Muscle of leg (tissue), 11 donors: ENCODE data around the gene MTG1. TPM values are rescaled to one million over a fixed set of nuclear protein-coding genes. Genes with fewer than 3 reads are reported as not detected.
"Not testable (repeated sequence)": the region's sequence is repeated elsewhere in the genome, so short reads cannot be mapped to it uniquely, and the experiment has no call there.

ENCODE experiments used
- DNase-seq: peaks from one replicate; pipeline ENCODE4 v3.0.0; 2013
- H3K27ac ChIP-seq: one replicate; pipeline ENCODE4 v1.5.1; 2013; ENCODE audit warnings: mild to moderate bottlenecking, low read length, control low read depth
- H3K27me3 ChIP-seq: one replicate; pipeline ENCODE4 v1.6.1; 2013; ENCODE audit warnings: low read length; ENCODE audit not compliant: control insufficient read depth, insufficient read depth
- H3K36me3 ChIP-seq: one replicate; pipeline ENCODE4 v1.6.1; 2013; ENCODE audit warnings: low read length; ENCODE audit not compliant: control insufficient read depth, insufficient read depth
- H3K4me1 ChIP-seq: one replicate; pipeline ENCODE4 v1.6.1; 2013; ENCODE audit warnings: low read length; ENCODE audit not compliant: control insufficient read depth, insufficient read depth
- H3K4me3 ChIP-seq: one replicate; pipeline ENCODE4 v1.5.1; 2013; ENCODE audit warnings: low read length, control low read depth
- H3K9me3 ChIP-seq: replicated peaks from 2 replicates; pipeline ENCODE4 v1.6.1; 2013; ENCODE audit warnings: low read depth, low read length; ENCODE audit not compliant: control insufficient read depth
- WGBS: methylation state at CpG from one replicate; pipeline ENCODE4 v1.1.5; 2013; ENCODE audit warnings: missing lambda C conversion rate; ENCODE audit not compliant: insufficient coverage; 5-methylcytosine and 5-hydroxymethylcytosine counted together
- polyA plus RNA-seq, 8 donors: library from polyadenylated mRNA; unstranded; fragments of 120-200 nt; gene quantifications; one replicate each; pipeline versions ENCODE4 v1.2.1 to v1.2.3, GENCODE V29; 2013; ENCODE audit warnings: inconsistent platforms in 1 of 8, low replicate concordance in 1 of 8; ENCODE audit not compliant: insufficient read length in 8 of 8, insufficient read depth in 1 of 8
- total RNA-seq: library from RNA; stranded (reverse); fragments of 120-200 nt; gene quantifications from one replicate; pipeline ENCODE4 v1.2.4, GENCODE V29; 2013

MTG1 gene
- total and polyA plus RNA-seq, 9 donors = 22.7 to 52.3 (median 40.4) TPM

- Histone ChIP-seq H3K27me3 (no peaks in the 10 kb centered on the region), H3K4me1 (no peaks in the 10 kb centered on the region), H3K27ac (no peak overlapping the region), H3K36me3 (no peaks in the 10 kb centered on the region), H3K4me3 (no peak overlapping the region), H3K9me3 (no peaks in the 10 kb centered on the region)
- WGBS = 86% methylated on average over 11 of the region's 18 CpGs
- no peak for DNase-seq
Measured at GRCh38 chr10:133440633-133441285, 46.8 kb downstream of the MTG1 start.

- WGBS = 78% methylated on average over 9 of the region's 21 CpGs
- H3K27ac ChIP-seq, DNase-seq, H3K36me3 ChIP-seq, H3K4me3 ChIP-seq, H3K4me1 ChIP-seq, H3K9me3 ChIP-seq, H3K27me3 ChIP-seq: not testable (repeated sequence)
Measured at GRCh38 chr10:133441356-133441755, 47.4 kb downstream of the MTG1 start.

- H3K4me1 ChIP-seq = no peaks in the 10 kb centered on the region
- DNase-seq = no peak
- H3K36me3 ChIP-seq = no peaks in the 10 kb centered on the region
- H3K4me3 ChIP-seq = no peak overlapping the region
- H3K27ac ChIP-seq = no peak overlapping the region
- H3K27me3 ChIP-seq = no peaks in the 10 kb centered on the region
- 87% methylated on average over 6 of the region's 12 CpGs for WGBS
- H3K9me3 ChIP-seq = peaks cover 4% of the 10 kb centered on the region
Measured at GRCh38 chr10:133441780-133442179, 47.8 kb downstream of the MTG1 start.

GRCh38 chr10:133442191-133442966 lies 48.4 kb downstream of the MTG1 start:
- H3K27me3 ChIP-seq = no peaks in the 10 kb centered on the region
- H3K4me1 ChIP-seq = no peaks in the 10 kb centered on the region
- 78% methylated on average over 22 of the region's 23 CpGs for WGBS
- no peak overlapping the region for H3K27ac ChIP-seq
- H3K36me3 ChIP-seq = no peaks in the 10 kb centered on the region
- peaks cover 4% of the 10 kb centered on the region for H3K9me3 ChIP-seq
- no peak overlapping the region for H3K4me3 ChIP-seq
- no peak for DNase-seq

- 81% methylated on average over 16 of the region's 16 CpGs for WGBS
- Histone ChIP-seq H3K27ac (no peak overlapping the region), H3K27me3 (no peaks in the 10 kb centered on the region), H3K4me1 (no peaks in the 10 kb centered on the region), H3K36me3 (no peaks in the 10 kb centered on the region), H3K9me3 (peaks cover 7% of the 10 kb centered on the region), H3K4me3 (no peak overlapping the region)
- DNase-seq = no peak
Measured at GRCh38 chr10:133442967-133443924, 49.3 kb downstream of the MTG1 start.

GRCh38 chr10:133444342-133445267 lies 50.6 kb downstream of the MTG1 start:
- Histone ChIP-seq H3K9me3 (peaks cover 7% of the 10 kb centered on the region), H3K27me3 (no peaks in the 10 kb centered on the region), H3K4me1 (no peaks in the 10 kb centered on the region), H3K36me3 (no peaks in the 10 kb centered on the region), H3K4me3 (no peak overlapping the region), H3K27ac (no peak overlapping the region)
- no peak for DNase-seq
- WGBS = 88% methylated on average over 5 of the region's 12 CpGs

- H3K4me1 ChIP-seq = no peaks in the 10 kb centered on the region
- 89% methylated on average over 19 of the region's 22 CpGs for WGBS
- no peak for DNase-seq
Measured at GRCh38 chr10:133445268-133445732, 51.3 kb downstream of the MTG1 start.

GRCh38 chr10:133445751-133446708 lies 52.1 kb downstream of the MTG1 start:
- Histone ChIP-seq H3K4me3 (no peak overlapping the region), H3K36me3 (no peaks in the 10 kb centered on the region), H3K9me3 (peaks cover 7% of the 10 kb centered on the region), H3K27me3 (no peaks in the 10 kb centered on the region), H3K4me1 (no peaks in the 10 kb centered on the region), H3K27ac (no peak overlapping the region)
- WGBS = 43% methylated on average over 74 of the region's 80 CpGs
- DNase-seq = no peak

More at GRCh38 chr10:133445268-133445732, 51.3 kb downstream of the MTG1 start:
- Histone ChIP-seq H3K36me3 (no peaks in the 10 kb centered on the region), H3K27ac (no peak overlapping the region), H3K4me3 (no peak overlapping the region), H3K9me3 (peaks cover 7% of the 10 kb centered on the region), H3K27me3 (no peaks in the 10 kb centered on the region)
